Ovary (tissue), 3 donors: ENCODE results near the gene CMIP.

ENCODE experiments used
- POLR2A ChIP-seq: fragments of 450-650 bp; IDR thresholded peaks from one replicate; pipeline ENCODE4 v1.6.1; 2017; ENCODE audit warnings: antibody characterized with exemption, mild to moderate bottlenecking, moderate library complexity
- TF ChIP-seq, protein P1 (sequence below), 3 donors: fragments of 450-650 bp in 2 of 3; fragments of 200-600 bp in 1 of 3; IDR thresholded peaks; one replicate each; pipeline versions ENCODE4 v1.5.1 to v1.8.0; 2016 to 2022; ENCODE audit warnings: antibody characterized with exemption in 3 of 3, mild to moderate bottlenecking in 1 of 3
- donor health status: DM: no; HTN: no; CAD: no.

DNA sequence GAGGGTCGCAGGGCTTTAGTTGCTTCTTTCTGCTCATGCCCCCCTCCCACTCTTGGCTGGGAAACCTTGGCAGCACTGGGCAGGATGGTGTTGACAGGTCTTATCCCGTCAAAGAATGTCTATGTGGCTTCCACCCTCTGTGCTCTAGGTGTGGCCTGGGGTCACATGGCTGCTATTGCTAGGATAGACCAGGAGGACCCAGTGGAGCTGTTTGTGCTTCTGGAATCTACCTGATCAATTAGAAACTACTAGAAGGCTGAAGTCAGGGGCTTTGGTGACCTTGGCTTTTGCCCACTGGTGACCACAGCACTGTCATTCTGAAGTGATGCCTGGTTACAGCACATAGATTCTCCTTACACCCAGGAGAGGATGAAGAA, 105.8 kb downstream of the CMIP start:
- TF ChIP-seq, protein P1, sequence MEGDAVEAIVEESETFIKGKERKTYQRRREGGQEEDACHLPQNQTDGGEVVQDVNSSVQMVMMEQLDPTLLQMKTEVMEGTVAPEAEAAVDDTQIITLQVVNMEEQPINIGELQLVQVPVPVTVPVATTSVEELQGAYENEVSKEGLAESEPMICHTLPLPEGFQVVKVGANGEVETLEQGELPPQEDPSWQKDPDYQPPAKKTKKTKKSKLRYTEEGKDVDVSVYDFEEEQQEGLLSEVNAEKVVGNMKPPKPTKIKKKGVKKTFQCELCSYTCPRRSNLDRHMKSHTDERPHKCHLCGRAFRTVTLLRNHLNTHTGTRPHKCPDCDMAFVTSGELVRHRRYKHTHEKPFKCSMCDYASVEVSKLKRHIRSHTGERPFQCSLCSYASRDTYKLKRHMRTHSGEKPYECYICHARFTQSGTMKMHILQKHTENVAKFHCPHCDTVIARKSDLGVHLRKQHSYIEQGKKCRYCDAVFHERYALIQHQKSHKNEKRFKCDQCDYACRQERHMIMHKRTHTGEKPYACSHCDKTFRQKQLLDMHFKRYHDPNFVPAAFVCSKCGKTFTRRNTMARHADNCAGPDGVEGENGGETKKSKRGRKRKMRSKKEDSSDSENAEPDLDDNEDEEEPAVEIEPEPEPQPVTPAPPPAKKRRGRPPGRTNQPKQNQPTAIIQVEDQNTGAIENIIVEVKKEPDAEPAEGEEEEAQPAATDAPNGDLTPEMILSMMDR (IDR thresholded peaks at IDR 0.05): no peak
- no peak for TF ChIP-seq POLR2A
